Renal pelvis (tissue), 12 donors: ENCODE results near the gene SFMBT1. TPM values are rescaled to one million over a fixed set of nuclear protein-coding genes. Genes with fewer than 3 reads are reported as not detected.

Experiments used
- DNase-seq: peaks from one replicate; pipeline ENCODE4 v3.0.0-alpha.2; 2013
- long read RNA-seq, 16 experiments: transcript quantifications; one replicate each; lab custom pipeline, GENCODE V29; 2026
- polyA plus RNA-seq, 3 donors: library from polyadenylated mRNA; unstranded; fragments of 120-200 nt; gene quantifications; one replicate each; pipeline ENCODE4 v1.2.1, GENCODE V29; 2013; ENCODE audit not compliant: insufficient read length in 3 of 3

SFMBT1 gene, protein sequence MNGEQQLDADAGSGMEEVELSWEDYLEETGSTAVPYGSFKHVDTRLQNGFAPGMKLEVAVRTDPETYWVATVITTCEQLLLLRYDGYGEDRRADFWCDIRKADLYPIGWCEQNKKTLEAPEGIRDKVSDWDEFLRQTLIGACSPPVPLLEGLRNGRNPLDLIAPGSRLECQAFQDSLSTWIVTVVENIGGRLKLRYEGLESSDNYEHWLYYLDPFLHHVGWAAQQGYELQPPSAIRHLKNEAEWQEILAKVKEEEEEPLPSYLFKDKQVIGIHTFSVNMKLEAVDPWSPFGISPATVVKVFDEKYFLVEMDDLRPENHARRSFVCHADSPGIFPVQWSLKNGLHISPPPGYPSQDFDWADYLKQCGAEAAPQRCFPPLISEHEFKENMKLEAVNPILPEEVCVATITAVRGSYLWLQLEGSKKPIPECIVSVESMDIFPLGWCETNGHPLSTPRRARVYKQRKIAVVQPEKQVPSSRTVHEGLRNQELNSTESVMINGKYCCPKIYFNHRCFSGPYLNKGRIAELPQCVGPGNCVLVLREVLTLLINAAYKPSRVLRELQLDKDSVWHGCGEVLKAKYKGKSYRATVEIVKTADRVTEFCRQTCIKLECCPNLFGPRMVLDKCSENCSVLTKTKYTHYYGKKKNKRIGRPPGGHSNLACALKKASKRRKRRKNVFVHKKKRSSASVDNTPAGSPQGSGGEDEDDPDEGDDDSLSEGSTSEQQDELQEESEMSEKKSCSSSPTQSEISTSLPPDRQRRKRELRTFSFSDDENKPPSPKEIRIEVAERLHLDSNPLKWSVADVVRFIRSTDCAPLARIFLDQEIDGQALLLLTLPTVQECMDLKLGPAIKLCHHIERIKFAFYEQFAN
- polyA plus RNA-seq: 10 to 100 TPM in 2 of 3 donors, 1 to 10 TPM in 1; 9.9 to 11.7 (median 10.8) TPM
- long read RNA-seq, donor 1: 0 reads
- long read RNA-seq, donor 2, full-length matches to known transcripts: 1 of 1 reads
- long read RNA-seq, donor 2, partial matches to known transcripts: 0 of 1 reads
- long read RNA-seq, donor 2, other reads (novel, unspliced or antisense): 0 of 1 reads
- long read RNA-seq, donor 3, full-length matches to known transcripts: 1 of 1 reads
- long read RNA-seq, donor 3, partial matches to known transcripts: 0 of 1 reads
- long read RNA-seq, donor 3, other reads (novel, unspliced or antisense): 0 of 1 reads
- long read RNA-seq, donor 4, full-length matches to known transcripts: 1 of 1 reads
- long read RNA-seq, donor 4, partial matches to known transcripts: 0 of 1 reads
- long read RNA-seq, donor 4, other reads (novel, unspliced or antisense): 0 of 1 reads
- long read RNA-seq, donor 5: 0 reads
- long read RNA-seq, donor 6, full-length matches to known transcripts: 2 of 2 reads
- long read RNA-seq, donor 6, partial matches to known transcripts: 0 of 2 reads
- long read RNA-seq, donor 6, other reads (novel, unspliced or antisense): 0 of 2 reads
- long read RNA-seq, donor 7, full-length matches to known transcripts: 1 of 1 reads
- long read RNA-seq, donor 7, partial matches to known transcripts: 0 of 1 reads
- long read RNA-seq, donor 7, other reads (novel, unspliced or antisense): 0 of 1 reads
- long read RNA-seq, donor 8: 0 reads
- long read RNA-seq, donor 9, full-length matches to known transcripts: 1 of 1 reads
- long read RNA-seq, donor 9, partial matches to known transcripts: 0 of 1 reads
- long read RNA-seq, donor 9, other reads (novel, unspliced or antisense): 0 of 1 reads
- long read RNA-seq, donor 10: 0 reads
- long read RNA-seq, donor 11: 0 reads
- long read RNA-seq, donor 12: 0 reads
- long read RNA-seq, donor 13: 0 reads
- long read RNA-seq, donor 14: 0 reads
- long read RNA-seq, donor 15, full-length matches to known transcripts: 1 of 1 reads
- long read RNA-seq, donor 15, partial matches to known transcripts: 0 of 1 reads
- long read RNA-seq, donor 15, other reads (novel, unspliced or antisense): 0 of 1 reads
- long read RNA-seq, donor 16: 0 reads

DNA sequence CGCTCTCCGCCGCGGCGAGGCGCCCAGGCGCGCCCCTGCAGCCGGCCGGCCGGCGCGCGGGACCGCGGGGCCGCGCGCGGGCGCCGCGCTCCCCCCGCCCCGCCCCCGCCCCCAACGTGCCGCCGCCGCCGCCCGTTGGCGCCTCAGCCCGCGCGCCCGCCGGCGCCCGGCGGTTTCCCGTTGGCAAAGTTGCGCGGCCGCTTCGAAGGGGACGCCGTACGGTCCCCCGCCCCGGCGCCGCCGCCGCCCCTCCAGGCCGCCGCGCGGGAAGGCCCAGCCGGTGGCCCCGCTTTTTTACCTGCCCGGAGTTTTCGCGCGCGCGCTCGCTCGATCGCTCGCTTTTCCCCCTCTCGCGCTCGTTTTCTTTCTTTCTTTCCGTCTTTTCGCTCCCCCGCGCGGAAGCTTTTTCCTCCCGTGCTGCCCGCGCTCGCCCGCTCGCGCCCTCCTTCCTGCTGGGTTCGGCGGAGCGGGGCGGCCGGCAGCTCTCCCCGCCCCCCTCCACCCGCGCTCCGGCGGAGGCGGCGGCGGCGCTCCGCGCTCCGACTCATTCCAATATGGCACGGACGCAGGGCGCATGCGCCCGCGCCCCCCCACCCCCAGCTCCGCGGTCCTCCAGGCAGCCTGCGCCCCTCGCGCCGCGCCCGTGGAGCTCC is at the start of gene SFMBT1:
Gene SFMBT1, minus strand, starts transcription at position 556 of the 653 bp plus-strand sequence. CDS start 76,945 bp downstream, outside the sequence.
- peak; percentile 64 for DNase-seq

DNA sequence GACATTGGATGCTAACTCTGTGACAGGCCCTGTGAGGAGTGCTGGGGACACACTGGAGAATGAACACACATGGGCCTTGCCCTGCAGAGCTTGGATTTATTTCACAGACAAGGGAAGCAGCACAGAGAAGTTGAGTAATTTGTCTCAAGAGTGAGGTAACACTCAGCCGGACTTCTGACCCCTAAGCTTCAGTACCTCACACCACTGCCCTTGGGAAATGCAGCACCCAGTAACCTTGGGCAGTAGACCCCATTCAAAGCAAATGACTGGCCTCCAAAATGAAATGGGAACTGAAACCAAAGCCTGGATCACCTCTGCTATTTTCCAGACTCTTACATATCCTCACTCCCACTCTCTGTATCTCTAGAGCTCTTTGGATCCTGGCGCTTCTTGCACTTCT is 47.1 kb upstream of the SFMBT1 start:
- DNase-seq: no peak

DNA sequence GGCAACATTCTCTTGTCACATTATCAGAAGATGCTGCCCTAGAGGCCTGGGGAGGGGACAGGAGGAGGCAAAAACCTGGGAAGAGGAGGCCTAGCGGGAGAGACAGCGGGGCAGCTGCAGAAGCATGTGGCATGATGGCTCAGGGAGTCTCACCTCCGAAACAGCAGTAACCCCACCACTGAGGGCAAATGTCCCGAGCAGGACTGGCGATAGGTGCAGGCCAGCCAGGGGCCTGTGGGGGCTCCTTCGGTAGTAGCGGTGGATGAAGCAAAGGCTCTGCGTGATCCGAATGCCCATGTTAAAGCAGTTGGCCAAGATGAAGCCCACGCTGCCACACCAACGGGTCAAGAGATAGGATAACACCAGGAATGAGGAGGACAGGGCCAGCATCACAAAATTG is 46.3 kb upstream of the SFMBT1 start:
- DNase-seq: no peak

DNA sequence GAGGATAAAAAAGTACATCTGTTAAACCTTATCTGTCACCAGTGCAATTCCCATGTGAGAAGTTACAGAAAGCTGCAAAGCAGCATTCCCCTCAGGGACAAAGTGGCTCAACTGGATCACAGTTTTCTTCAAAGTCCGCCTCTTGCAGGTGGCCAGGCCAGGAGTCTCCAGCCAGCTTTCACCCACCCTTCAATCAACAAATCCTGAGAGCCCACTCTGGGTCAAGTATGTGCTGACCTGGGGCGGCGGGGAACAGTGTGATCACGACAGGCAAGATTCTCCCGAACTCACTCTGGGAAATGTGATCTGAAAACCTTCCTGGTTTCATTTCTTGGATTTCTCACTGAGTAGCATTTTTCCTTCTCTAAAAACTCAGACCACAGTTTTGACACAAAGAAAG is 45.1 kb upstream of the SFMBT1 start:
- DNase-seq: no peak

DNA sequence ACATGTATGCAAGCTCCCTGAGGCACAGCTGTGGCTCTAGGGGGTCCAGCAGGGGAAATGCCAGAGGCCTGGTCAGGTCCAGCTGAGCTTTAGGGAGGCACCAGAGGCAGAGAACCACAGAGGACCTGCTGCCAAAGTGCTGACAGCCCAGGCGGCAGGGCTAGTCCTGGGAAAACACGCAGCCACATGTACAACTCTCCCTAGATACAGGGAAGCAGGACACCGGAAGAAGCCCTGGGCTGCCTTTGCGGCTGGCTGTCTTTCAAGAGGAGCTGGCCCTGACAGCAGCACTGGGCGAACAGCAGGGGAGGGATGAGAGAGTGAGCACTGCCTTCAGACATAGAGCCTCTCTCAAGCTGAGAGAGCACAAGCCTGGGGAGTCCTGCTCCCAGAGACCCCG is 43.6 kb upstream of the SFMBT1 start:
- DNase-seq: no peak

DNA sequence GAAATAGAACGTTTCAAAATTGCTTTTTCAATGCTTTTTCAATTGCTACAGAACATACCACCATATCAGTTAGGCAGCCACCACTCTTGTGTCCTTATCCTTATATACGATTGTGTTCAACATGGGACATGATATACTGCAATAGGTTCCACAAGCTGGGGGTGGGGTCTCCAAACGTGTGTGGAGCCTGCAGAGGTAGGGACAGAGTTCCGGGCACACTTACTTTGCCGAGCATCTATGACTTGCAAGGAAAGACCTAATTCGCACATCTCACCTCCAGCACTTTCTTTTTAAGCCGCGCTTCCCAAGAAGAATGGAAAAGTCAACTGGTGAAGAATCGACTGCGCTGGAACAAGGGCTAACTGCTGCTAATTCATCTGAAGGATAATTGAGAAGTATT is 39.6 kb upstream of the SFMBT1 start:
- no peak for DNase-seq

DNA sequence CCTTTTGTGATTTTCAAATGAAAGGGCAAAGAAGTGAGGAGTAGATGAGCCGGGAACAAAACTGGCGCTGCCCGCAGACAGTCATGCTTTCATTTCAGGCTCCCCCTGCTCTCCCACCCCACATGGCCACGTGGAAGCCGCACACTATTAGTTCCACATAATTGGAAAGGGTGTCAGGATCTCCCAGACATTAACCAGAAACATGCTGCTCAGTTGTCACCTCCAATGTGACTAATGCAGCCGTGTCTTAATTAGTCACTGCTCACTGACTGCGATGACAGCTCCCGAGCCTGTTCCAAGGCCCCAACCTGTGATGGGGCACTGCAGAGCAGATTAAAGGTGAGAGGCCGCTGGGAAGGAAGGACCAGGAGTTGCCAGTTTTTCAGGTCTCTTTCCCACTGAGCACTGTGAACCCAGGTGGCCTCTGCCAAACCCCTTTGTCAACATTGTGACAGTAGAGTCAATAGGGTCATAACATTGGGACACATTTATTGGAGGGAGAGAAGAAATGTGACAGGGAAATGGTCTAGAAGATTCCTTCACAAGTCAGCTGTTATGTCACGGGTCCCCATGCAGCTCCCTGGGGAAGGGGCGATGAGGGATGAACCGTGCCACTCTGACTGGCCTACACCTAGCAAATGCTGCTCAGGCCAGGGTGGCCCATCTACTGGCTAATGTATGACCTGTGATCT is 38.6 kb upstream of the SFMBT1 start:
- no peak for DNase-seq

DNA sequence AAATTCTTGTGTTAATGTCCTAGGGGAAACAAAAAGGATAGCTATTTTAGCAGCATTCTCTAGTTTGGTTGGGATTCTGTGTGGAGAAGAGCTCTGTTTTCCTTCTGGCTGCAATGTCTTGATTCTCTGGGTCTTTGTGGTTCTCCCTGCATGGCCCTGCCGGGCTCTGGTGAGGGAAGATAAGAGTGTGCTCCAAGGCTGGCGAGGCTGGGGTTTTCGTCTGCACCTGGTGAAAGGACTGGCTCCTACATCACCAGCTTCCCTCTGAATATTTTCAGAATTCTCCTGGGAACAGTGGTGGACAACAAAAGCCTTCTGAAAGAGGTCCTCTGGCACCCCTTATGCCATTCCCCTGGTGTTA is 38.1 kb upstream of the SFMBT1 start:
- DNase-seq: no peak

DNA sequence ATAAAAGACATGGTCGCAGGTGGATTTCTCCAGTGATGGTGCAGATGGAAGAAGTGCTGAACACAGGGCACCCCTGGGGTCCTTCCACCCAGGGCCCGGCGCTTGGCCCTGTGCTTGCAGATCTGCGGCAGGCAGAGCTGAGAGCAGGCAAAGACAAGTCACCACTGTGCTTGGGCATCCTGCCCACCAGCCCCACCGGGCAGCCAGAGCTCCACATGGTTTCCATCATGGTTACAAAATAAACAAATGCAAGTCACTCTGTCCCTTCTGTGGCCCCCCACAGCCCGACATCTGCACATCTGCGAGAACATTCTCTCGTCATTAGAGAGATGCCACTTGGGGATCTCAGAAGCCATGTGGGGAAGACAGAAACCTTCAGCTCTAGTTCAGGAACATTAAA is 37.6 kb upstream of the SFMBT1 start:
- DNase-seq: no peak

DNA sequence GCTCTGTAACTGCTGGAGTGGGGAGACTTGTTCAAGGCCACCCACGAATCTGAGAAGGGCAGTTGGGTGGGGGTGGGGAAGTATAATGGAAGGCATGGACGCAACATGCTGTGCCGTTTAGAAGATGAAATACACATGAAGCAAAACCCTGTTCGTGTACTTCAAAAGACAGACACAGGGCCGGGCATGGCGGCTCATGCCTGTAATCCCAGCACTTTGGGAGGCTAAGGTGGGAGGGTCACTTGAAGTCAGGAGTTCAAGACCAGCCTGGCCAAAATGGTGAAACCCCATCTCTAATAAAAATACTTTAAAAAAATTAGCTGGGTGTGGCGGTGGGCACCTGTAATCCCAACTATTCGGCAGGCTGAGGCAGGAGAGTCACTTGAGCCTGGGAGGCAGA is 36.9 kb upstream of the SFMBT1 start:
- no peak for DNase-seq

DNA sequence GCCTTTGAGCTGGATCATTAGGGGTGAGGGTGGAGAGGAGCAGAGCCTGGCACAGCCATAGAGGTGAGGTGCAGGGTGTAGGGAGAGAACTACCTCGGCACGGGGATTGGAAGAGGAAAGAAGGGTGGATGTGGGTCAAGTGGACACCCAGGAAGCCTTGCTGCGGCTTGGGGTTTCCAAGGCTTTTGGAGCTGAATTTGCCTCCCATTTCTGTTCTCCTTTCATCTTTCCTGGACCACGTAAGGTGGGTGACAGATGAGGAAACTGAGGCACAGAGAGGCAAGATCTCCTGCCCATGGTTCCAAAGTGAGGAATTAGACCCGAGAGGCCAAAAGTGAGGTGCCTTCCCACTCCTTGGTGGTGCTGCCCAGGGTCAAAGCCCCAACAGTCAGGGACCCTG is 35.4 kb upstream of the SFMBT1 start:
- DNase-seq: no peak

DNA sequence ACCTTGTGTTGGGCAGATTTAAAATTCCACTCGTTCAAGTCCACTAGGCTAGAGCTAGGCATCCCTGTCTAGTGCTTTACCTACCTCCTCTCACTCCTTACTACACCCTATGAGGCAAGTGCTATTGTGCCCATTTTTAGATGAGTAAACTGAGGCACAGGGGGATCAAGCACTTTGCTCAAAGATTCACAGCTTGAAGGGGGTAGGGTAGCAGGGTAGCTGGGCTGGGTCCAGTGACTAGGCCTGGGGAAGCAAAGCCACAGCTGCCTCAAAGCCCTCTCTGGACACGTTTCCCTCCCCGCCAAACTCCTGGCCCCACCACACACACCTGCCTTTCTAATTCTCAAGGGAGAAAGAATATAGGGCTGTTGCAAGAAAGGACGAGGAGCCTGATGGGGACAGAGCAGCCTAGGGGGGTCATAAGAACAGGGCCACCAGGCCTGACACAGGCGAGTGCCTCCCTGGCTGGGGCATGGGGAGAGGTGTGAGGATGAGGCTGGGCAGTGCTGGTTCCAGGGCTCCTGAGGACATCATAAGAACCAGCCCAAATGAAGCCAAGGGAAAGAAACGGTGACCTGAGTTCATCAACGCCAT is 34.8 kb upstream of the SFMBT1 start:
- DNase-seq: no peak

DNA sequence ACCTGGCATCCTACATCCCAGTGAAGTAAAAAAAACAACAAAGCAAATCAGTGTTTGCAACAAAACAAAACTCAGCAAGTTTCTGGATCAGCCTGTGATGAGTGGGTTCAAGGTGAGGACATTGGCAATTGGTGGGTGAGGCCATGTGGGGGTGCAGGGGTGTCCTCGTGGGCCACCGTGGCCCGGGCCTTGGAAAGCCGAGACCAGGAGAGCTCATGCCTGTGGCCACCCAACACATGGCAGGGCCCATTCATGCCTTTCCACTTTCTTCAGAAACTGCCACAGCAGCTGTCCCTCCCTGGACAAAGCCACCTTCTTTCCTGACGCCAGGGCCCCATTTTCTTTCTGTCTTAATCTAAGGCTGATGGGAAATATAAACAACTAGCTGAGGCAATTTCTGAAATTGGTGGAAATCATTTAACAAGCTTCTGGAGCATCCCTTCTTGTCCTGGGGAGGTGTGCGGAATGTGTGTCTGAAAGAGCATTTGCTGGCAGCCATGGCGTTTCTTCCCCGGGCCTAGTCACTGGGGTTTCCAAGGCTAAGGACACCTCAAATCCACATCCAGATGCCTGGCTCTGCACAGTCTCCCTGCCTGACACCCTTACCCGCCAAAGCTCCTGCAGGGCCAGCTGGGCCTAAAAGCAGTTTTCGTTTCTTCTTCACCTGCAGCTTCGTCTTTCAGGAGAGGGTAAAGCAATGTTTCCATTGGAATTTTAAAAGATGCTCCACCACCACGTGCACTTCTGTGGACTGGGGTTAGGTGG is 34.1 kb upstream of the SFMBT1 start:
- DNase-seq: no peak

DNA sequence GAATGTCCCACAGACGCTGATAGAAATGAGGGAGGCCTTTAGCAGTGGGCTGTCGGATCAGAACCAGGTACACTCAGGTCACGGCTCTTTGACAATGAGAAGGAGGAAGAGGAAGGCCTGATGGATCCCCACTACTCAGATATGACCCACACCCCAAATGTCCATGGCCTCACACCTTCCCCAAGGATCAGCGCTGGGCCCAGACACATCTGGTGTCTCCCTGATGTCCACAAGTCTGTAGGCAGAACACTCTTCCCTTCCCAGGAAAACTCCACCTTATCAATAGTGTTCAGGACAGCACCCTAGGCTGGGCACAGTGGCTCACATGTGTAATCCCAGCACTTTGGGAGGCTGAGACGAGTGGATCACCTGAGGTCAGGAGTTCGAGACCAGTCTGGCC is 33.3 kb upstream of the SFMBT1 start:
- DNase-seq: no peak

DNA sequence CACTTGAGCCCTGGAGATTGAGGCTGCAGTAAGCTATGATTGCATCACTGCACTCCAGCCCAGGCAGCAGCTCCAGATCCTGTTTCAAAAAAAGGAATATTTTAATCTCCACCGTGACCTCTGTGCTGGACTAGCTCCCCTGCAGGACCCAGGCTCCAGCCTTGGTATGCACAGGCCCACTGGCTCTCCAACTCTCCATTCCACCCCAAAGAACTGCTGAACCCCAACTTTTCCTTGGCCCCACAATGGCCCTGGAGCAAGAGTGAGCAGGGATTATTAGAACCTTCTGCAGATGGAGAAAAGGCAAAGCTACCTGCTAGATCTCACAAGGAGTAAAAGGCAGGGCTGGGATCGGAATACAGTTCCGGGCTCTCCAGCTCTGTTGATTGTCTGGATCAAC is 32.8 kb upstream of the SFMBT1 start:
- no peak for DNase-seq

DNA sequence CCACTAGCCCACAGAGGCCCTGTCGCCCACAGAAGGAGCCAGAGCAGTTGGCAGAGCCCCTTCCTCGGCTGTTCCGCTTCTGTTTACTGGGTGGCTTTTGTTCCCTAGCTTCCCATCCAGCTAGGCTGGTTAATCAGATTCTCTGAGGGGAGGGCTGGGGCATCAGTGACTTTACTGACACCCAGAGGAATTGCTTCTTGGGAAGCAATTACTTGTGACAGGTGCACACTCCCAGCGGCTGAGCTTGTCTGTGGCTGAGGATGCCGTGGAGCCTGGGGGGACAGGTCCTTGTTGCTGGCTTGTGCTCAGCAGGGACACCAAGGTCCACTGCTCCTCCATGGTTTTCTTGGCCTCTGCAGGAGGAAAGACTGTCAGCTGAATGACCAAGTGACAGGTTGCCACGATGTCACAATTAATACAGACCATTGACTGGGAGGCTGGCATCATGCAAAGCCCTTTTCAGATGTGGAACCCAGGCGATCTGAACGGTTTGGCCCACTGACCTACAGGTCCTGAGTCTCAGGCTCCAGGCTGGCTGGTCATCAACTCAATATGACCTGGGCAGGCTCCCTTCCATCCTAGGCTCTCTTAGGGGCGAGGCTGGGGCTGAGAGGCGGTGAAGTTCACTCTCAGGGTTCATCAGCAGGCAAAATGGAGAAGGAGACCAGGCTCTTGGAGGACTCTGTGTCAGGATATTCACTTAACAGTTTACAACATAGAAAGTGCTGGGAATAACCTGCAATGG is 31.8 kb upstream of the SFMBT1 start:
- DNase-seq: no peak

DNA sequence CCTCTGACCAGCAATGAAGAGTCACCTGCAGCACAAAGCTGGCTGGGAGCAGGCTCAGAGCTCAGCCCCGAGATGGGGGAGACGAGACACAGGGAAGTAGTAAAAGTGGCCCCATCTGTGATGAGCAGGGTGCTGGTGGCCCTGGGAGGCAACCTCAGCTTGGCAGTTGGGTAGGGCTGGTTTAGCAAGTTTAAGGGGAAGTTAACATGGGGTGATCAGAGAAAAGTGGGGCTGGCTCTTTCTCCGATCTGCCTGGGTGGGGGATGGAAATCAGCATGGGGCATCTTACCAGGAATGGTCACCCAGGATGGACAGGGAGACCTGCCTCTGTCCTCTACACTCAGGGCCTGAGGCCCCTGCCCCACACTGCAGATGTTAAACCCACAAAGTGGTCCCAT is 29.9 kb upstream of the SFMBT1 start:
- no peak for DNase-seq
